Colonic mucosa (tissue), 4 donors: ENCODE results near the gene TEKTIP1. TPM values are rescaled to one million over a fixed set of nuclear protein-coding genes. Genes with fewer than 3 reads are reported as not detected.

Source experiments
- DNase-seq: peaks from one replicate; pipeline ENCODE4 v3.0.0-alpha.2; 2020
- H3K27ac ChIP-seq: fragments of 200-600 bp; one replicate; pipeline ENCODE4 v1.8.0; 2021
- H3K27me3 ChIP-seq: fragments of 200-600 bp; one replicate; pipeline ENCODE4 v1.8.0; 2021
- H3K36me3 ChIP-seq: fragments of 200-600 bp; one replicate; pipeline ENCODE4 v1.8.0; 2021
- H3K4me1 ChIP-seq: fragments of 200-600 bp; one replicate; pipeline ENCODE4 v1.8.0; 2021; ENCODE audit warnings: mild to moderate bottlenecking
- H3K4me3 ChIP-seq: fragments of 200-600 bp; one replicate; pipeline ENCODE4 v1.8.0; 2021
- H3K9ac ChIP-seq, 2 donors: one replicate each; pipeline ENCODE4 v1.7.0; 2013; ENCODE audit warnings: control low read depth in 2 of 2, low read depth in 2 of 2, low read length in 2 of 2
- H3K9me3 ChIP-seq: fragments of 200-600 bp; one replicate; pipeline ENCODE4 v1.8.0; 2021
- CTCF ChIP-seq: fragments of 200-600 bp; IDR thresholded peaks from one replicate; pipeline ENCODE4 v1.8.0; 2022; ENCODE audit warnings: antibody characterized with exemption, mild to moderate bottlenecking
- intact Hi-C: fragments of 100-400 bp; cut with DNase I; formaldehyde crosslinking; loops from one replicate; pipeline ENCODE4 v1.14.1; 2022
- total RNA-seq, 2 donors: library from RNA; stranded (reverse); fragmentation: NEBNext Ultra II Directional in 1 of 2; extraction: Animal tissue kit (Norgen Biotek cat#: 25700) in 1 of 2; gene quantifications; one replicate each; pipeline ENCODE4 v1.2.1, GENCODE V29; 2021
- donor health status: healthy.
- donor health status: DM: no; HTN: no; CAD: no.
- donor health status: DM: no; HTN: no; CAD: no.

TEKTIP1 gene
- total RNA-seq, 2 donors from 2014 or later = 1.5 to 4.7 TPM

GRCh38 chr19:3533563-3534216 is 5.3 kb upstream of the TEKTIP1 start:
- peaks cover 21% of the 10 kb centered on the region for H3K36me3 ChIP-seq
- H3K4me3 ChIP-seq = no peak overlapping the region
- no peaks in the 10 kb centered on the region for H3K4me1 ChIP-seq
- no peaks in the 10 kb centered on the region for H3K9me3 ChIP-seq
- H3K27me3 ChIP-seq = no peaks in the 10 kb centered on the region
- no peak for TF ChIP-seq CTCF
- no peak overlapping the region for H3K27ac ChIP-seq
- intact Hi-C loops = no loop called here
- no peak overlapping the region for H3K9ac ChIP-seq
- DNase-seq = no peak

- no peaks in the 10 kb centered on the region for H3K4me1 ChIP-seq
- H3K36me3 ChIP-seq = peaks cover 21% of the 10 kb centered on the region
- H3K4me3 ChIP-seq = no peak overlapping the region
- no peak for DNase-seq
- intact Hi-C loops = no loop called here
- no peak overlapping the region for H3K9ac ChIP-seq
- H3K27ac ChIP-seq = no peak overlapping the region
- H3K27me3 ChIP-seq = no peaks in the 10 kb centered on the region
- TF ChIP-seq CTCF = no peak
- H3K9me3 ChIP-seq = no peaks in the 10 kb centered on the region
These were observed 4.4 kb upstream of the TEKTIP1 start for GRCh38 chr19:3534375-3535234.

- H3K27ac ChIP-seq = no peak overlapping the region
- H3K9ac ChIP-seq = no peak overlapping the region
- H3K9me3 ChIP-seq = no peaks in the 10 kb centered on the region
- no peak for TF ChIP-seq CTCF
- no peak for DNase-seq
- H3K36me3 ChIP-seq = peaks cover 21% of the 10 kb centered on the region
- intact Hi-C loops = no loop called here
- no peak overlapping the region for H3K4me3 ChIP-seq
- no peaks in the 10 kb centered on the region for H3K27me3 ChIP-seq
- no peaks in the 10 kb centered on the region for H3K4me1 ChIP-seq
These were observed 3.8 kb upstream of the TEKTIP1 start for GRCh38 chr19:3535235-3535535.

GRCh38 chr19:3535563-3535965 is 3.4 kb upstream of the TEKTIP1 start:
- Histone ChIP-seq H3K4me1 (no peaks in the 10 kb centered on the region), H3K4me3 (no peak overlapping the region), H3K27me3 (no peaks in the 10 kb centered on the region), H3K9me3 (no peaks in the 10 kb centered on the region), H3K27ac (no peak overlapping the region), H3K36me3 (peaks cover 21% of the 10 kb centered on the region), H3K9ac (no peak overlapping the region)
- TF ChIP-seq CTCF = no peak
- intact Hi-C loops = no loop called here
- DNase-seq = no peak

- H3K4me3 ChIP-seq = no peak overlapping the region
- H3K4me1 ChIP-seq = no peaks in the 10 kb centered on the region
- intact Hi-C loops = no loop called here
- H3K36me3 ChIP-seq = peaks cover 21% of the 10 kb centered on the region
- no peaks in the 10 kb centered on the region for H3K9me3 ChIP-seq
- no peak overlapping the region for H3K9ac ChIP-seq
- DNase-seq = no peak
- no peak for TF ChIP-seq CTCF
- H3K27ac ChIP-seq = no peak overlapping the region
- H3K27me3 ChIP-seq = no peaks in the 10 kb centered on the region
These were observed 3.0 kb upstream of the TEKTIP1 start for GRCh38 chr19:3535981-3536380.
